WTC11 (cell line): ENCODE data around the gene HOMER3. TPM values are rescaled to one million over a fixed set of nuclear protein-coding genes. Genes with fewer than 3 reads are reported as not detected.

Experiments
- ATAC-seq: fragments of 200-7000 bp; cut with Tn5 transposase; 2 replicates; pipeline ENCODE4 v1.10.0; 2021; ENCODE audit warnings: mild to moderate bottlenecking, moderate library complexity
- CTCF ChIA-PET: fragments of 300-600 bp; sonication (Branson Sonifier 250); formaldehyde crosslinking; loops from one replicate; lab custom pipeline; 2021; ENCODE audit warnings: antibody characterized with exemption; lab: Charles Lee
- POLR2A ChIA-PET: fragments of 350-600 bp; sonication (Branson Sonifier 250); formaldehyde crosslinking; loops from one replicate; lab custom pipeline; 2021; ENCODE audit warnings: antibody characterized with exemption; lab: Charles Lee
- DNase-seq: peaks from one replicate; pipeline ENCODE4 v3.0.0; 2021; ENCODE audit warnings: low spot score
- H3K27ac Mint-ChIP-seq: 2 replicates; pipeline ENCODE4 v1.8.0; 2021; ENCODE audit warnings: mixed read lengths
- H3K27me3 Mint-ChIP-seq: 2 replicates; pipeline ENCODE4 v1.8.0; 2021; ENCODE audit warnings: low read depth, mild to moderate bottlenecking, moderate library complexity, mixed read lengths
- H3K36me3 Mint-ChIP-seq: 2 replicates; pipeline ENCODE4 v1.8.0; 2021; ENCODE audit warnings: mixed read lengths
- H3K4me1 Mint-ChIP-seq: 2 replicates; pipeline ENCODE4 v1.8.0; 2022; ENCODE audit warnings: mixed read lengths
- H3K4me3 Mint-ChIP-seq: 2 replicates; pipeline ENCODE4 v1.8.0; 2021; ENCODE audit warnings: mild to moderate bottlenecking, moderate library complexity, mixed read lengths
- H3K9me3 Mint-ChIP-seq: 2 replicates; pipeline ENCODE4 v1.8.0; 2021; ENCODE audit warnings: mixed read lengths
- AFF4 ChIP-seq: sonication (generic); formaldehyde crosslinking; IDR thresholded peaks from 2 replicates; pipeline ENCODE4 v1.8.1; 2023; ENCODE audit warnings: mild to moderate bottlenecking, missing genetic modification reagents, borderline replicate concordance
- ATF1 ChIP-seq: sonication (generic); formaldehyde crosslinking; IDR thresholded peaks from 2 replicates; pipeline ENCODE4 v1.8.1; 2023; ENCODE audit warnings: mild to moderate bottlenecking, moderate library complexity, missing genetic modification reagents
- ATF6 ChIP-seq: sonication (generic); formaldehyde crosslinking; IDR thresholded peaks from 2 replicates; pipeline ENCODE4 v1.8.1; 2023; ENCODE audit warnings: mild to moderate bottlenecking, missing genetic modification reagents
- CBFB ChIP-seq: sonication (generic); formaldehyde crosslinking; IDR thresholded peaks from 2 replicates; pipeline ENCODE4 v1.8.1; 2022; ENCODE audit warnings: mild to moderate bottlenecking, low read depth, missing genetic modification reagents
- E2F1 ChIP-seq: sonication (generic); formaldehyde crosslinking; IDR thresholded peaks from 2 replicates; pipeline ENCODE4 v1.8.0; 2022; ENCODE audit warnings: mild to moderate bottlenecking, missing genetic modification reagents
- ELF4 ChIP-seq: sonication (generic); formaldehyde crosslinking; IDR thresholded peaks from 2 replicates; pipeline ENCODE4 v1.8.1; 2022; ENCODE audit warnings: low read depth, mild to moderate bottlenecking, moderate library complexity, missing genetic modification reagents
- FOXK1 ChIP-seq: sonication (generic); formaldehyde crosslinking; IDR thresholded peaks from 2 replicates; pipeline ENCODE4 v1.8.0; 2022; ENCODE audit warnings: mild to moderate bottlenecking, moderate library complexity, missing genetic modification reagents
- MAX ChIP-seq: sonication (generic); formaldehyde crosslinking; IDR thresholded peaks from 2 replicates; pipeline ENCODE4 v1.8.0; 2022; ENCODE audit warnings: mild to moderate bottlenecking, missing genetic modification reagents
- MXD4 ChIP-seq: fragments of 250-450 bp; sonication (Bioruptor Pico); IDR thresholded peaks from 2 replicates; pipeline ENCODE4 v1.8.0; 2021; ENCODE audit warnings: mild to moderate bottlenecking, moderate library complexity, borderline replicate concordance
- MYBL2 ChIP-seq: sonication (generic); formaldehyde crosslinking; IDR thresholded peaks from 2 replicates; pipeline ENCODE4 v1.8.1; 2023; ENCODE audit warnings: mild to moderate bottlenecking, moderate library complexity, missing genetic modification reagents
- NFATC4 ChIP-seq: fragments of 250-450 bp; sonication (Bioruptor Pico); IDR thresholded peaks from 2 replicates; pipeline ENCODE4 v1.9.0; 2021; ENCODE audit warnings: mild to moderate bottlenecking
- NFE2L1 ChIP-seq: sonication (generic); formaldehyde crosslinking; IDR thresholded peaks from 2 replicates; pipeline ENCODE4 v1.8.1; 2023; ENCODE audit warnings: missing genetic modification reagents
- PREB ChIP-seq: sonication (generic); formaldehyde crosslinking; IDR thresholded peaks from 2 replicates; pipeline ENCODE4 v1.8.1; 2022; ENCODE audit warnings: mild to moderate bottlenecking, missing genetic modification reagents, moderate library complexity, borderline replicate concordance
- RORB ChIP-seq: fragments of 250-450 bp; sonication (Bioruptor Pico); IDR thresholded peaks from 2 replicates; pipeline ENCODE4 v1.9.0; 2021; ENCODE audit warnings: mild to moderate bottlenecking
- SMAD4 ChIP-seq: sonication (generic); formaldehyde crosslinking; IDR thresholded peaks from 2 replicates; pipeline ENCODE4 v1.8.0; 2022; ENCODE audit warnings: mild to moderate bottlenecking, missing genetic modification reagents
- USF2 ChIP-seq: sonication (generic); formaldehyde crosslinking; IDR thresholded peaks from 2 replicates; pipeline ENCODE4 v1.8.1; 2023; ENCODE audit warnings: mild to moderate bottlenecking, missing genetic modification reagents, moderate library complexity
- ZNF423 ChIP-seq: fragments of 250-450 bp; sonication (Bioruptor Pico); IDR thresholded peaks from 2 replicates; pipeline ENCODE4 v2.1.2; 2022; ENCODE audit warnings: mild to moderate bottlenecking, moderate library complexity
- ZNF671 ChIP-seq: fragments of 250-450 bp; sonication (Bioruptor Pico); IDR thresholded peaks from 2 replicates; pipeline ENCODE4 v1.8.0; 2021; ENCODE audit warnings: mild to moderate bottlenecking
- total RNA-seq: library from RNA; stranded (reverse); gene quantifications from 3 replicates; pipeline ENCODE4 v1.2.3, GENCODE V29; 2021

HOMER3 gene
- total RNA-seq, 1 experiment from 2014 or later, result 28.2 TPM

GRCh38 chr19:18972301-18972811 is 31.3 kb upstream of the HOMER3 start:
- H3K36me3 Mint-ChIP-seq, result no peaks in the 10 kb centered on the region
- H3K27me3 Mint-ChIP-seq, result peaks cover 2% of the 10 kb centered on the region; the same call in 1 of the 2 replicates
- DNase-seq, result no peak
- H3K9me3 Mint-ChIP-seq, result peaks cover 4% of the 10 kb centered on the region; the same call in 1 of the 2 replicates
- ATAC-seq, result no peak
- CTCF ChIA-PET, result interaction anchor here (0.6 to 1.2 kb wide), 5 partner anchors 11 to 125 kb away, joined by 3 to 6 read pairs (median 3); no protein-coding TSS in a partner anchor
- POLR2A ChIA-PET, result interaction anchor here (0.6 kb wide), 1 partner anchor 25 kb away, joined by 6 read pairs; no protein-coding TSS in a partner anchor
- H3K27ac Mint-ChIP-seq, result no peak overlapping the region
- H3K4me1 Mint-ChIP-seq, result peaks cover 2% of the 10 kb centered on the region; the same call in 1 of the 2 replicates
- TF ChIP-seq NFE2L1 (CRISPR knock-in tag), result no peak
- no peak for TF ChIP-seq NFATC4 (CRISPR knock-in tag)
- no peak for TF ChIP-seq FOXK1
- TF ChIP-seq ATF6 (CRISPR knock-in tag), result no peak
- no peak for TF ChIP-seq USF2 (CRISPR knock-in tag)
- TF ChIP-seq MAX (CRISPR knock-in tag), result no peak
- no peak for TF ChIP-seq PREB
- no peak for TF ChIP-seq MXD4 (CRISPR knock-in tag)
- no peak for TF ChIP-seq CBFB
- TF ChIP-seq ATF1 (CRISPR knock-in tag), result no peak
- no peak for TF ChIP-seq ELF4 (CRISPR knock-in tag)
- no peak for TF ChIP-seq ZNF423 (CRISPR knock-in tag)
- no peak for TF ChIP-seq E2F1 (CRISPR knock-in tag)
- no peak for TF ChIP-seq RORB
- TF ChIP-seq ZNF671 (CRISPR knock-in tag), result no peak
- TF ChIP-seq AFF4 (CRISPR knock-in tag), result no peak
- TF ChIP-seq SMAD4 (CRISPR knock-in tag), result no peak
- TF ChIP-seq MYBL2 (CRISPR knock-in tag), result no peak
- no peak overlapping the region for H3K4me3 Mint-ChIP-seq
